Hepatocyte (in vitro differentiated cells): Measurements from ENCODE around the gene KLHL8. TPM values are rescaled to one million over a fixed set of nuclear protein-coding genes. Genes with fewer than 3 reads are reported as not detected.

ENCODE experiments used
- DNase-seq: peaks from one replicate; pipeline ENCODE4 v3.0.0-alpha.2; 2016; ENCODE audit warnings: low spot score
- H2AFZ ChIP-seq: fragments of 200-600 bp; sonication (generic); 2 replicates; pipeline ENCODE4 v1.6.0; 2016; ENCODE audit warnings: antibody characterized with exemption, mild to moderate bottlenecking
- H3K27ac ChIP-seq: fragments of 200-600 bp; sonication (generic); 2 replicates; pipeline ENCODE4 v1.5.1; 2016; ENCODE audit warnings: mild to moderate bottlenecking
- H3K27me3 ChIP-seq: fragments of 200-600 bp; sonication (generic); 2 replicates; pipeline ENCODE4 v1.6.1; 2016
- H3K36me3 ChIP-seq: fragments of 200-600 bp; sonication (generic); replicated peaks from 2 replicates; pipeline ENCODE4 v1.5.1; 2016; ENCODE audit warnings: low read depth; ENCODE audit not compliant: insufficient read depth
- H3K4me1 ChIP-seq: fragments of 200-600 bp; sonication (generic); 2 replicates; pipeline ENCODE4 v1.5.1; 2016; ENCODE audit warnings: mild to moderate bottlenecking, moderate library complexity; ENCODE audit not compliant: insufficient read depth
- H3K4me2 ChIP-seq: fragments of 200-600 bp; sonication (generic); 2 replicates; pipeline ENCODE4 v1.6.0; 2016
- H3K4me3 ChIP-seq: fragments of 200-600 bp; sonication (generic); 2 replicates; pipeline ENCODE4 v1.5.1; 2016; ENCODE audit warnings: mild to moderate bottlenecking
- H3K79me2 ChIP-seq: fragments of 200-600 bp; sonication (generic); 2 replicates; pipeline ENCODE4 v1.6.0; 2017; ENCODE audit warnings: mild to moderate bottlenecking
- H3K9me2 ChIP-seq: fragments of 200-600 bp; sonication (generic); replicated peaks from 2 replicates; pipeline ENCODE4 v1.6.0; 2017; ENCODE audit warnings: mild to moderate bottlenecking; ENCODE audit not compliant: insufficient read depth
- H3K9me3 ChIP-seq: fragments of 200-600 bp; sonication (generic); 2 replicates; pipeline ENCODE4 v1.5.1; 2016; ENCODE audit warnings: low read depth, mild to moderate bottlenecking
- H4K20me1 ChIP-seq: fragments of 200-600 bp; sonication (generic); 2 replicates; pipeline ENCODE4 v1.6.0; 2016; ENCODE audit warnings: mild to moderate bottlenecking; ENCODE audit not compliant: insufficient read depth, poor library complexity, severe bottlenecking
- EZH2 ChIP-seq: fragments of 200-600 bp; sonication (generic); IDR thresholded peaks from 2 replicates; pipeline ENCODE4 v1.6.1; 2016; ENCODE audit warnings: antibody characterized with exemption, mild to moderate bottlenecking, borderline replicate concordance
- EZH2phosphoT487 ChIP-seq: fragments of 200-600 bp; sonication (generic); IDR thresholded peaks from one replicate; pipeline ENCODE4 v1.6.1; 2018; ENCODE audit warnings: antibody characterized with exemption, mild to moderate bottlenecking, low read depth, moderate library complexity; ENCODE audit not compliant: unreplicated experiment, severe bottlenecking
- WGBS: methylation state at CpG from one replicate; pipeline ENCODE4 v1.1.6; 2016; ENCODE audit warnings: low lambda C conversion rate; ENCODE audit errors: missing lambda C conversion rate; 5-methylcytosine and 5-hydroxymethylcytosine counted together
- polyA plus RNA-seq: library from polyadenylated mRNA; unstranded; fragments of >200 nt; fragmentation: Nextera tagmentation; extraction: Ambion mirVana; gene quantifications from 2 replicates; pipeline ENCODE4 v1.2.1, GENCODE V29; 2016
- total RNA-seq: library from RNA; depleted of rRNA; stranded (reverse); fragments of >200 nt; gene quantifications from 2 replicates; pipeline ENCODE4 v1.2.3, GENCODE V29; 2014
- TF ChIP-seq, protein P1 (sequence below): fragments of 200-600 bp; sonication (generic); IDR thresholded peaks from 2 replicates; pipeline ENCODE4 v1.5.1; 2016; ENCODE audit warnings: antibody characterized with exemption, mild to moderate bottlenecking; ENCODE audit not compliant: poor library complexity

The KLHL8 gene
- total and polyA plus RNA-seq, 2 experiments from 2014 or later, result 10.0 to 23.9 TPM

DNA sequence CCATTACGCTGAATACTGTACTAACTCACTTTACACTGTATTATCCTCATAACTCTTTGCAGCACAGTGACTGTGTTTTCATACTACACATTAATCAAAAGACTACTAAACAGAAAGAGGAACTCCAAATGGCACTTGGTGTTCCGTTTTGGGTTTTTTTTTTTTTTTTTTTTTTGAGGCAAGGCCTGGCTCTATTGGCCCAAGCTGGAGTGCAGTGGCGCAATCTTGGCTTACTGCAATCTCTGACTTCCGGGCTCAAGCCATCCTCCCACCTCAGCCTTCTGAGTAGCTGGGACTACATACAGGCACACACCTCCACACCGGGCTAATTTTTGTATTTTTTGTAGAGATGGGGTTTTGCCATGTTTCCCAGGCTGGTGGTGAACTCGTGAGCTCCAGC lies 10.7 kb downstream of the KLHL8 start:
- H3K27ac ChIP-seq, result no peak overlapping the region
- peaks cover 3% of the 10 kb centered on the region for H4K20me1 ChIP-seq
- H3K4me1 ChIP-seq, result peaks cover 4% of the 10 kb centered on the region
- H3K79me2 ChIP-seq, result peaks cover 97% of the 10 kb centered on the region
- 93% methylated on average over 6 of the region's 6 CpGs for WGBS
- H3K9me2 ChIP-seq, result no peaks in the 10 kb centered on the region
- H2AFZ ChIP-seq, result no peak overlapping the region
- no peak overlapping the region for H3K4me3 ChIP-seq
- no peak for DNase-seq
- no peaks in the 10 kb centered on the region for H3K36me3 ChIP-seq
- H3K9me3 ChIP-seq, result no peaks in the 10 kb centered on the region
- H3K4me2 ChIP-seq, result no peak overlapping the region
- no peaks in the 10 kb centered on the region for H3K27me3 ChIP-seq
- TF ChIP-seq, protein P1, sequence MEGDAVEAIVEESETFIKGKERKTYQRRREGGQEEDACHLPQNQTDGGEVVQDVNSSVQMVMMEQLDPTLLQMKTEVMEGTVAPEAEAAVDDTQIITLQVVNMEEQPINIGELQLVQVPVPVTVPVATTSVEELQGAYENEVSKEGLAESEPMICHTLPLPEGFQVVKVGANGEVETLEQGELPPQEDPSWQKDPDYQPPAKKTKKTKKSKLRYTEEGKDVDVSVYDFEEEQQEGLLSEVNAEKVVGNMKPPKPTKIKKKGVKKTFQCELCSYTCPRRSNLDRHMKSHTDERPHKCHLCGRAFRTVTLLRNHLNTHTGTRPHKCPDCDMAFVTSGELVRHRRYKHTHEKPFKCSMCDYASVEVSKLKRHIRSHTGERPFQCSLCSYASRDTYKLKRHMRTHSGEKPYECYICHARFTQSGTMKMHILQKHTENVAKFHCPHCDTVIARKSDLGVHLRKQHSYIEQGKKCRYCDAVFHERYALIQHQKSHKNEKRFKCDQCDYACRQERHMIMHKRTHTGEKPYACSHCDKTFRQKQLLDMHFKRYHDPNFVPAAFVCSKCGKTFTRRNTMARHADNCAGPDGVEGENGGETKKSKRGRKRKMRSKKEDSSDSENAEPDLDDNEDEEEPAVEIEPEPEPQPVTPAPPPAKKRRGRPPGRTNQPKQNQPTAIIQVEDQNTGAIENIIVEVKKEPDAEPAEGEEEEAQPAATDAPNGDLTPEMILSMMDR, result no peak
- TF ChIP-seq EZH2, result no peak
- TF ChIP-seq EZH2phosphoT487, result no peak

DNA sequence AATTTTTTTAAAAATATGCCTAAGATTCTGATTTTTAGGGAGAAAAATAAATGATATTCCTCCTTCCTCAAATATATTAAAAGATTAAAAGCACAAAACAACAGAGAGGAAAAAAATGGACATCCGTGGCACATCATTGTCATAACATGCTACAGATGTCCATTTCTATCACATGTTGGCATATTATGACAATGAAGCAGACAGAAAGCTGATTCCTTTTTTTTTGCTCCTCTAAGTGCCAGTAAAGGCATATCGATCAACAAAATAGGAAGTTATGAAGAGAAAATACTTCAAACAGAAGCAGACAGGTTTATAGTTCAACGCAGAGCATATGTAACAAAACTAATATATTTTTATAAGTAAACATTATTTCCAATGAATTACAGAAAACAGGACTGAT lies 11.2 kb downstream of the KLHL8 start:
- Histone ChIP-seq H3K4me1 (peaks cover 4% of the 10 kb centered on the region), H3K9me3 (no peaks in the 10 kb centered on the region), H3K4me3 (no peak overlapping the region), H4K20me1 (peaks cover 3% of the 10 kb centered on the region), H3K27ac (no peak overlapping the region), H2AFZ (no peak overlapping the region), H3K36me3 (no peaks in the 10 kb centered on the region), H3K79me2 (peaks cover 97% of the 10 kb centered on the region), H3K9me2 (no peaks in the 10 kb centered on the region), H3K27me3 (no peaks in the 10 kb centered on the region), H3K4me2 (no peak overlapping the region)
- 86% methylated on average over 3 of the region's 3 CpGs for WGBS
- TF ChIP-seq EZH2 (no peak), EZH2phosphoT487 (no peak)
- TF ChIP-seq, protein P1, result no peak
- DNase-seq, result no peak

DNA sequence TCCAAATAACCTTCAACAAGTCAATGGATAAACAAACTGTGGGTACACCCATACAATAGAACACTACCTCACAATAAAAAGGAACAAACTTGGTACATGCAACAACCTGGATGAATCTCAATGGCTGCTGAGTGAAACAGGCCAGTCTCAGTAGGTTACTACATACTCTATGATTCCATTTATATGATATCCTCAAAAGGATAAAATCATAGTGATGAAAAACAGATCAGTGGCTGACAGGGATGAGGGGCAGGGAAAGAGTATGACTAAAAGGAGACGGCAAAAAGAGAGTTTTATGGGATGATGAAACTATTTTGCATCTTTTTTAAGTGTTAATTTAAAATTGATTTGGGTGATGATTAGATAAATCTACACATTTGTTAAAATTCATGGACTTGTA lies 15.9 kb downstream of the KLHL8 start:
- H3K4me1 ChIP-seq, result no peaks in the 10 kb centered on the region
- 66% methylated on average over 1 of the region's 1 CpG for WGBS
- DNase-seq, result no peak
- no peaks in the 10 kb centered on the region for H3K36me3 ChIP-seq
- H3K27me3 ChIP-seq, result no peaks in the 10 kb centered on the region
- H3K79me2 ChIP-seq, result peaks cover 98% of the 10 kb centered on the region
- no peak overlapping the region for H3K27ac ChIP-seq
- peaks cover 3% of the 10 kb centered on the region for H4K20me1 ChIP-seq
- no peak overlapping the region for H3K4me2 ChIP-seq
- H3K4me3 ChIP-seq, result no peak overlapping the region
- H2AFZ ChIP-seq, result no peak overlapping the region
- H3K9me3 ChIP-seq, result no peaks in the 10 kb centered on the region
- H3K9me2 ChIP-seq, result no peaks in the 10 kb centered on the region
- TF ChIP-seq EZH2phosphoT487 (no peak), EZH2 (no peak)
- TF ChIP-seq, protein P1, result no peak

DNA sequence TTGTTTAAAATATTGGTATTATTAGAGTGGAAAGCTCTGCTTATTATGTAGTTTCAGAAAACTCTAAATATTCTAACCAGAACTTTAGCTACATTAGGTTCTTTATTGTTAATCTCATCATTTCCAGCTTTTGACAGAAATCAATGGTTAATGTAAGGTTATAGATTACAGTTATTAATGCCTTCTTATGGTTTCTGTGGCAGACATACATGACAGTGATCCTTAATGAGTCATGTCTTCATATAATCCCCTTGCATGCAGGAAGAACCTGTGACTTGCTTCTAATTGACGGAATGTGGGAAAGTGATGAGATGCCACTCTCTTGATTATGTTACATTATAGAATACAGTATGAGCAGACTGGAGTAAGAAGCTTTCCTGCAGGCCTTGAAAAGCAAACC lies 23.5 kb downstream of the KLHL8 start:
- no peaks in the 10 kb centered on the region for H3K9me3 ChIP-seq
- no peak for DNase-seq
- peaks cover 74% of the 10 kb centered on the region for H3K79me2 ChIP-seq
- H4K20me1 ChIP-seq, result peaks cover 3% of the 10 kb centered on the region
- WGBS, result 0% methylated on average over 1 of the region's 1 CpG
- no peak overlapping the region for H2AFZ ChIP-seq
- H3K36me3 ChIP-seq, result no peaks in the 10 kb centered on the region
- H3K27ac ChIP-seq, result no peak overlapping the region
- TF ChIP-seq, protein P1, result no peak
- TF ChIP-seq EZH2phosphoT487 (no peak), EZH2 (no peak)
- H3K4me2 ChIP-seq, result no peak overlapping the region
- no peak overlapping the region for H3K4me3 ChIP-seq
- H3K27me3 ChIP-seq, result no peaks in the 10 kb centered on the region
- H3K4me1 ChIP-seq, result no peaks in the 10 kb centered on the region
- no peaks in the 10 kb centered on the region for H3K9me2 ChIP-seq
